HEK293 (cell line): ENCODE data around the gene SOX13.

Experiments
- CTCF ChIA-PET: fragments of 350-600 bp; formaldehyde crosslinking; extraction: SDS; loops from one replicate; lab custom pipeline; 2021; ENCODE audit warnings: antibody characterized with exemption; lab: Yijun Ruan, JAX
- POLR2A ChIA-PET: fragments of 300-600 bp; formaldehyde crosslinking; extraction: SDS; loops from one replicate; lab custom pipeline; 2020; ENCODE audit warnings: antibody characterized with exemption, inconsistent platforms; lab: Yijun Ruan, JAX
- H3K27ac ChIP-seq: fragments of 200-500 bp; sonication (Bioruptor generic); 2 replicates; pipeline ENCODE4 v1.5.1; 2014; ENCODE audit warnings: low read depth, low read length, control low read depth, inconsistent platforms; ENCODE audit errors: extremely low read depth
- H3K36me3 ChIP-seq, 2 experiments: fragments of 200-500 bp in 1 of 2; sonication (Bioruptor generic) in 1 of 2; 1 replicate in 1 of 2; 2 replicates in 1 of 2; pipeline ENCODE4 v1.5.1; 2014 to 2017; ENCODE audit warnings: inconsistent platforms in 2 of 2, low read length in 2 of 2; ENCODE audit not compliant: control insufficient read depth in 2 of 2, insufficient read depth in 1 of 2
- H3K4me1 ChIP-seq: fragments of 200-500 bp; sonication (Bioruptor generic); 2 replicates; pipeline ENCODE4 v1.5.1; 2014; ENCODE audit warnings: mild to moderate bottlenecking, low read length, inconsistent platforms; ENCODE audit not compliant: control insufficient read depth, insufficient read depth
- H3K4me3 ChIP-seq: 2 replicates; pipeline ENCODE4 v1.5.1; 2011; ENCODE audit warnings: low read depth, mild to moderate bottlenecking, control low read depth, low read length, moderate library complexity
- H3K9me3 ChIP-seq: fragments of 200-500 bp; sonication (Bioruptor generic); 2 replicates; pipeline ENCODE4 v1.5.1; 2014; ENCODE audit warnings: low read depth, low read length, inconsistent platforms; ENCODE audit not compliant: control insufficient read depth, insufficient read depth
- BCL11B ChIP-seq: fragments of 450-650 bp; formaldehyde crosslinking; IDR thresholded peaks from 2 replicates; pipeline ENCODE4 v1.5.1; 2016; ENCODE audit warnings: low read depth, missing biosample characterization, missing genetic modification characterization
- GLI4 ChIP-seq: fragments of 450-650 bp; formaldehyde crosslinking; IDR thresholded peaks from 2 replicates; pipeline ENCODE4 v1.5.1; 2016; ENCODE audit warnings: missing biosample characterization, missing genetic modification characterization
- GLIS1 ChIP-seq: fragments of 450-650 bp; formaldehyde crosslinking; IDR thresholded peaks from 2 replicates; pipeline ENCODE4 v1.5.1; 2016; ENCODE audit warnings: missing biosample characterization, missing genetic modification characterization
- KLF8 ChIP-seq: fragments of 450-650 bp; formaldehyde crosslinking; IDR thresholded peaks from 2 replicates; pipeline ENCODE4 v1.5.1; 2016; ENCODE audit warnings: missing biosample characterization, missing genetic modification characterization
- MEIS1 ChIP-seq: sonication (generic); formaldehyde crosslinking; IDR thresholded peaks from 2 replicates; pipeline ENCODE4 v1.8.1; 2022; ENCODE audit warnings: missing genetic modification reagents, mild to moderate bottlenecking, borderline replicate concordance
- ZBTB21 ChIP-seq: fragments of 450-650 bp; formaldehyde crosslinking; IDR thresholded peaks from 2 replicates; pipeline ENCODE4 v1.5.1; 2017; ENCODE audit warnings: missing biosample characterization, missing genetic modification characterization
- ZEB2 ChIP-seq: fragments of 450-650 bp; formaldehyde crosslinking; IDR thresholded peaks from 2 replicates; pipeline ENCODE4 v1.5.1; 2016; ENCODE audit warnings: missing biosample characterization, missing genetic modification characterization
- ZFHX2 ChIP-seq: fragments of 450-650 bp; formaldehyde crosslinking; conservative IDR thresholded peaks from 2 replicates; pipeline ENCODE4 v1.5.1; 2016; ENCODE audit warnings: missing biosample characterization, missing genetic modification characterization
- ZFP69B ChIP-seq: fragments of 450-650 bp; formaldehyde crosslinking; IDR thresholded peaks from 2 replicates; pipeline ENCODE4 v1.5.1; 2016; ENCODE audit warnings: missing biosample characterization, missing genetic modification characterization
- ZNF175 ChIP-seq: fragments of 450-650 bp; formaldehyde crosslinking; IDR thresholded peaks from 2 replicates; pipeline ENCODE4 v1.5.1; 2016; ENCODE audit warnings: missing biosample characterization, missing genetic modification characterization
- ZNF184 ChIP-seq: fragments of 450-650 bp; IDR thresholded peaks from 2 replicates; pipeline ENCODE4 v1.5.1; 2018; ENCODE audit warnings: missing biosample characterization, mild to moderate bottlenecking, missing genetic modification characterization
- ZNF274 ChIP-seq, 2 experiments: fragments of 200-500 bp in 1 of 2; fragments of 450-650 bp in 1 of 2; sonication (Bioruptor generic) in 1 of 2; formaldehyde crosslinking in 1 of 2; IDR thresholded peaks; 2 replicates each; pipeline versions ENCODE4 v1.5.1 to v1.6.1; 2014 to 2016; ENCODE audit warnings: borderline replicate concordance in 1 of 2, inconsistent platforms in 1 of 2, low read length in 1 of 2, missing biosample characterization in 1 of 2, missing genetic modification characterization in 1 of 2
- ZNF302 ChIP-seq: fragments of 450-650 bp; formaldehyde crosslinking; IDR thresholded peaks from 2 replicates; pipeline ENCODE4 v1.5.1; 2016; ENCODE audit warnings: missing biosample characterization, missing genetic modification characterization, low read depth
- ZNF341 ChIP-seq: fragments of 450-650 bp; formaldehyde crosslinking; IDR thresholded peaks from 2 replicates; pipeline ENCODE4; 2016; ENCODE audit warnings: low read depth, missing biosample characterization, missing genetic modification characterization
- ZNF544 ChIP-seq: fragments of 450-650 bp; formaldehyde crosslinking; IDR thresholded peaks from 2 replicates; pipeline ENCODE4 v1.5.0; 2017; ENCODE audit warnings: missing biosample characterization, missing genetic modification characterization
- ZNF558 ChIP-seq: fragments of 450-650 bp; formaldehyde crosslinking; IDR thresholded peaks from 2 replicates; pipeline ENCODE4 v1.5.1; 2016; ENCODE audit warnings: missing biosample characterization, missing genetic modification characterization
- ZNF600 ChIP-seq: fragments of 450-650 bp; formaldehyde crosslinking; IDR thresholded peaks from 2 replicates; pipeline ENCODE4 v1.5.1; 2016; ENCODE audit warnings: missing biosample characterization, missing genetic modification characterization
- ZNF654 ChIP-seq: fragments of 450-650 bp; formaldehyde crosslinking; IDR thresholded peaks from 2 replicates; pipeline ENCODE4 v1.5.1; 2016; ENCODE audit warnings: low read depth, missing biosample characterization, missing genetic modification characterization
- ZNF660 ChIP-seq: fragments of 450-650 bp; IDR thresholded peaks from 2 replicates; pipeline ENCODE4 v1.5.1; 2018; ENCODE audit warnings: missing biosample characterization, mild to moderate bottlenecking, missing genetic modification characterization
- ZXDB ChIP-seq: fragments of 450-650 bp; formaldehyde crosslinking; IDR thresholded peaks from 2 replicates; pipeline ENCODE4 v1.5.1; 2016; ENCODE audit warnings: missing biosample characterization, missing genetic modification characterization
- TF ChIP-seq, protein P1 (sequence below): fragments of 450-650 bp; formaldehyde crosslinking; IDR thresholded peaks from 2 replicates; pipeline ENCODE4 v1.5.1; 2016; ENCODE audit warnings: missing biosample characterization, missing genetic modification characterization
- TF ChIP-seq, protein P2 (sequence below): fragments of 450-650 bp; formaldehyde crosslinking; conservative IDR thresholded peaks from 2 replicates; pipeline ENCODE4 v1.5.1; 2016; ENCODE audit warnings: low read depth, missing biosample characterization, missing genetic modification characterization
- TF ChIP-seq, protein P3 (sequence below): fragments of 450-650 bp; formaldehyde crosslinking; IDR thresholded peaks from 2 replicates; pipeline ENCODE4 v1.5.1; 2016; ENCODE audit warnings: missing biosample characterization, missing genetic modification characterization
- TF ChIP-seq, protein P4 (sequence below): fragments of 450-650 bp; formaldehyde crosslinking; IDR thresholded peaks from 2 replicates; pipeline ENCODE4 v1.5.1; 2017; ENCODE audit warnings: missing biosample characterization, missing genetic modification characterization
- TF ChIP-seq, protein P5 (sequence below): fragments of 450-650 bp; formaldehyde crosslinking; IDR thresholded peaks from 2 replicates; pipeline ENCODE4 v1.5.1; 2016; ENCODE audit warnings: missing biosample characterization, missing genetic modification characterization, low read depth

SOX13 gene

DNA sequence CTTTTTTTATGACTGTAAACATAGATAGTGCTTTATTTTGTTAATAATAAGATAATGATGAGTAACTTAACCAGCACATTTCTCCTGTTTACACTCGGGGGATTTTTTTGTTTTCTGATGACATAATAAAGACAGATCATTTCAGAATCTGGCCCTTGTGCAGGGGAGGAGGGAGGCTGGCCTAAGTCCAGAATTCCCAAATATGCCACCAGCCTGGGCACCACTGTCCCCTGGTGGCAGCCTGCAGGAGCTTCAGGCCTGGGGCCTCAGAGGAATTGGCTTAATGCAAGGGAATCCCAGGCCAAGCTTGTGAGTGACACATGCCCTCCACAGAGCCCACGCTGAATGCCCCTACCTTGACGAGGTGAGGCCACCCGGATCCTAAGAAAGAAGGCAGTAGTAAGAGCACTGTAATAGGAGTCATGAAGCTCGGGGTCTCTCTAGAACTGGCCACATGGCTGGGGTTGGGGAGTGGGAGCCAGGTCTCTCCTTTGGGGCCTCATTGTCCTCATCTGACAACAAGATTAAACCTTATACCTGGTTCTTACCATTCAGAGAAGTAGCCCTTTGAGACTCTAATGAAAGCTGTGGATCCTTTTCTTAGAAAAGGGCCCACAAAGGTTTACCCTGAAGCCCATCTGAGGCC is 54.8 kb downstream of the SOX13 start:
- Histone ChIP-seq H3K9me3 (no peaks in the 10 kb centered on the region), H3K36me3 (peaks cover 0 to 33% of the 10 kb centered on the region in 2 experiments; a peak in 1 of 3 replicates), H3K4me1 (0 out of 2 replicates have a peak, but pooled peaks cover 3% of the 10 kb centered on the region), H3K4me3 (no peak overlapping the region), H3K27ac (no peak overlapping the region)
- POLR2A ChIA-PET = interaction anchor here (0.7 to 2.7 kb wide), 3 partner anchors 55 to 262 kb away, joined by 5 to 20 read pairs (median 6); partner anchors contain the start of gene SOX13
- CTCF ChIA-PET = interaction anchor here (0.5 to 6.0 kb wide), 23 partner anchors 8 to 308 kb away, joined by 3 to 167 read pairs (median 5); partner anchors contain the start of genes SNRPE and SOX13
- TF ChIP-seq ZBTB21 = peak; percentile 52; the same call in 1 of the 2 replicates
- TF ChIP-seq, protein P1, sequence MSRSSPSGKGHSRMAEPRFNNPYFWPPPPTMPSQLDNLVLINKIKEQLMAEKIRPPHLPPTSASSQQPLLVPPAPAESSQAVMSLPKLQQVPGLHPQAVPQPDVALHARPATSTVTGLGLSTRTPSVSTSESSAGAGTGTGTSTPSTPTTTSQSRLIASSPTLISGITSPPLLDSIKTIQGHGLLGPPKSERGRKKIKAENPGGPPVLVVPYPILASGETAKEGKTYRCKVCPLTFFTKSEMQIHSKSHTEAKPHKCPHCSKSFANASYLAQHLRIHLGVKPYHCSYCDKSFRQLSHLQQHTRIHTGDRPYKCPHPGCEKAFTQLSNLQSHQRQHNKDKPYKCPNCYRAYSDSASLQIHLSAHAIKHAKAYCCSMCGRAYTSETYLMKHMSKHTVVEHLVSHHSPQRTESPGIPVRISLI (tag by site-specific recombination) = 0 out of 2 replicates have a peak, but pooled peaks have one; percentile 16
- TF ChIP-seq ZNF558 = no peak
- 0 out of 2 replicates have a peak, but pooled peaks have one; percentile 29 for TF ChIP-seq ZXDB (tag by site-specific recombination)
- TF ChIP-seq GLIS1 (tag by site-specific recombination) = peak; percentile 8; the same call in 1 of the 2 replicates
- TF ChIP-seq ZEB2 (tag by site-specific recombination) = peak; percentile 63
- no peak for TF ChIP-seq ZNF544 (tag by site-specific recombination)
- no peak for TF ChIP-seq MEIS1 (CRISPR knock-in tag)
- TF ChIP-seq KLF8 (tag by site-specific recombination) = 0 out of 2 replicates have a peak, but pooled peaks have one; percentile 20
- TF ChIP-seq, protein P2, sequence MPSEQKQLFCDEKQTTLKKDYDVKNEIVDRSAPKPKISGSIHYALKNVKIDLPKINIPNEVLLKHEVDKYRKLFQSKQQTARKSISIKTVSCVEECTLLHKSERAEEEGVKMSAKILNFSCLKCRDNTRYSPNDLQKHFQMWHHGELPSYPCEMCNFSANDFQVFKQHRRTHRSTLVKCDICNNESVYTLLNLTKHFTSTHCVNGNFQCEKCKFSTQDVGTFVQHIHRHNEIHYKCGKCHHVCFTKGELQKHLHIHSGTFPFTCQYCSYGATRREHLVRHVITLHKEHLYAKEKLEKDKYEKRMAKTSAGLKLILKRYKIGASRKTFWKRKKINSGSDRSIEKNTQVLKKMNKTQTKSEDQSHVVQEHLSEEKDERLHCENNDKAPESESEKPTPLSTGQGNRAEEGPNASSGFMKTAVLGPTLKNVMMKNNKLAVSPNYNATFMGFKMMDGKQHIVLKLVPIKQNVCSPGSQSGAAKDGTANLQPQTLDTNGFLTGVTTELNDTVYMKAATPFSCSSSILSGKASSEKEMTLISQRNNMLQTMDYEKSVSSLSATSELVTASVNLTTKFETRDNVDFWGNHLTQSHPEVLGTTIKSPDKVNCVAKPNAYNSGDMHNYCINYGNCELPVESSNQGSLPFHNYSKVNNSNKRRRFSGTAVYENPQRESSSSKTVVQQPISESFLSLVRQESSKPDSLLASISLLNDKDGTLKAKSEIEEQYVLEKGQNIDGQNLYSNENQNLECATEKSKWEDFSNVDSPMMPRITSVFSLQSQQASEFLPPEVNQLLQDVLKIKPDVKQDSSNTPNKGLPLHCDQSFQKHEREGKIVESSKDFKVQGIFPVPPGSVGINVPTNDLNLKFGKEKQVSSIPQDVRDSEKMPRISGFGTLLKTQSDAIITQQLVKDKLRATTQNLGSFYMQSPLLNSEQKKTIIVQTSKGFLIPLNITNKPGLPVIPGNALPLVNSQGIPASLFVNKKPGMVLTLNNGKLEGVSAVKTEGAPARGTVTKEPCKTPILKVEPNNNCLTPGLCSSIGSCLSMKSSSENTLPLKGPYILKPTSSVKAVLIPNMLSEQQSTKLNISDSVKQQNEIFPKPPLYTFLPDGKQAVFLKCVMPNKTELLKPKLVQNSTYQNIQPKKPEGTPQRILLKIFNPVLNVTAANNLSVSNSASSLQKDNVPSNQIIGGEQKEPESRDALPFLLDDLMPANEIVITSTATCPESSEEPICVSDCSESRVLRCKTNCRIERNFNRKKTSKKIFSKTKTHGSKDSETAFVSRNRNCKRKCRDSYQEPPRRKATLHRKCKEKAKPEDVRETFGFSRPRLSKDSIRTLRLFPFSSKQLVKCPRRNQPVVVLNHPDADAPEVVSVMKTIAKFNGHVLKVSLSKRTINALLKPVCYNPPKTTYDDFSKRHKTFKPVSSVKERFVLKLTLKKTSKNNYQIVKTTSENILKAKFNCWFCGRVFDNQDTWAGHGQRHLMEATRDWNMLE (tag by site-specific recombination) = peak; percentile 43; the same call in 1 of the 2 replicates
- TF ChIP-seq, protein P3, sequence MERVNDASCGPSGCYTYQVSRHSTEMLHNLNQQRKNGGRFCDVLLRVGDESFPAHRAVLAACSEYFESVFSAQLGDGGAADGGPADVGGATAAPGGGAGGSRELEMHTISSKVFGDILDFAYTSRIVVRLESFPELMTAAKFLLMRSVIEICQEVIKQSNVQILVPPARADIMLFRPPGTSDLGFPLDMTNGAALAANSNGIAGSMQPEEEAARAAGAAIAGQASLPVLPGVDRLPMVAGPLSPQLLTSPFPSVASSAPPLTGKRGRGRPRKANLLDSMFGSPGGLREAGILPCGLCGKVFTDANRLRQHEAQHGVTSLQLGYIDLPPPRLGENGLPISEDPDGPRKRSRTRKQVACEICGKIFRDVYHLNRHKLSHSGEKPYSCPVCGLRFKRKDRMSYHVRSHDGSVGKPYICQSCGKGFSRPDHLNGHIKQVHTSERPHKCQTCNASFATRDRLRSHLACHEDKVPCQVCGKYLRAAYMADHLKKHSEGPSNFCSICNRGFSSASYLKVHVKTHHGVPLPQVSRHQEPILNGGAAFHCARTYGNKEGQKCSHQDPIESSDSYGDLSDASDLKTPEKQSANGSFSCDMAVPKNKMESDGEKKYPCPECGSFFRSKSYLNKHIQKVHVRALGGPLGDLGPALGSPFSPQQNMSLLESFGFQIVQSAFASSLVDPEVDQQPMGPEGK (tag by site-specific recombination) = peak; percentile 56; the same call in 1 of the 2 replicates
- no peak for TF ChIP-seq ZNF175
- peak; percentile 82 for TF ChIP-seq ZNF184 (tag by site-specific recombination)
- peak; percentile 85 for TF ChIP-seq ZNF654
- TF ChIP-seq, protein P4, sequence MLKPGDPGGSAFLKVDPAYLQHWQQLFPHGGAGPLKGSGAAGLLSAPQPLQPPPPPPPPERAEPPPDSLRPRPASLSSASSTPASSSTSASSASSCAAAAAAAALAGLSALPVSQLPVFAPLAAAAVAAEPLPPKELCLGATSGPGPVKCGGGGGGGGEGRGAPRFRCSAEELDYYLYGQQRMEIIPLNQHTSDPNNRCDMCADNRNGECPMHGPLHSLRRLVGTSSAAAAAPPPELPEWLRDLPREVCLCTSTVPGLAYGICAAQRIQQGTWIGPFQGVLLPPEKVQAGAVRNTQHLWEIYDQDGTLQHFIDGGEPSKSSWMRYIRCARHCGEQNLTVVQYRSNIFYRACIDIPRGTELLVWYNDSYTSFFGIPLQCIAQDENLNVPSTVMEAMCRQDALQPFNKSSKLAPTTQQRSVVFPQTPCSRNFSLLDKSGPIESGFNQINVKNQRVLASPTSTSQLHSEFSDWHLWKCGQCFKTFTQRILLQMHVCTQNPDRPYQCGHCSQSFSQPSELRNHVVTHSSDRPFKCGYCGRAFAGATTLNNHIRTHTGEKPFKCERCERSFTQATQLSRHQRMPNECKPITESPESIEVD (tag by site-specific recombination) = peak; percentile 80
- no peak for TF ChIP-seq ZNF302 (tag by site-specific recombination)
- TF ChIP-seq ZNF660 (tag by site-specific recombination) = peak; percentile 89
- TF ChIP-seq GLI4 (tag by site-specific recombination) = no peak
- TF ChIP-seq ZNF341 (tag by site-specific recombination) = peak; percentile 70
- TF ChIP-seq ZFP69B (tag by site-specific recombination) = peak; percentile 23; the same call in 1 of the 2 replicates
- TF ChIP-seq ZNF600 (tag by site-specific recombination) = no peak
- TF ChIP-seq, protein P5, sequence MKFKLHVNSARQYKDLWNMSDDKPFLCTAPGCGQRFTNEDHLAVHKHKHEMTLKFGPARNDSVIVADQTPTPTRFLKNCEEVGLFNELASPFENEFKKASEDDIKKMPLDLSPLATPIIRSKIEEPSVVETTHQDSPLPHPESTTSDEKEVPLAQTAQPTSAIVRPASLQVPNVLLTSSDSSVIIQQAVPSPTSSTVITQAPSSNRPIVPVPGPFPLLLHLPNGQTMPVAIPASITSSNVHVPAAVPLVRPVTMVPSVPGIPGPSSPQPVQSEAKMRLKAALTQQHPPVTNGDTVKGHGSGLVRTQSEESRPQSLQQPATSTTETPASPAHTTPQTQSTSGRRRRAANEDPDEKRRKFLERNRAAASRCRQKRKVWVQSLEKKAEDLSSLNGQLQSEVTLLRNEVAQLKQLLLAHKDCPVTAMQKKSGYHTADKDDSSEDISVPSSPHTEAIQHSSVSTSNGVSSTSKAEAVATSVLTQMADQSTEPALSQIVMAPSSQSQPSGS = peak; percentile 81; the same call in 1 of the 2 replicates
- TF ChIP-seq ZFHX2 (tag by site-specific recombination) = 0 out of 2 replicates have a peak, but pooled peaks have one; percentile 11
- no peak for TF ChIP-seq ZNF274 (IDR thresholded peaks at IDR 0.05; ENCODE audit: low read length)
- no peak for TF ChIP-seq ZNF274 (tag by site-specific recombination; IDR thresholded peaks at IDR 0.05; ENCODE audit: borderline replicate concordance)
- no peak for TF ChIP-seq BCL11B (tag by site-specific recombination)
